ENCODE measurements around the gene CDPF1. TPM values are rescaled to one million over a fixed set of nuclear protein-coding genes. Genes with fewer than 3 reads are reported as not detected.

Gene CDPF1
- total and polyA plus RNA-seq, 2 of the 13 experiments (the other 11 are each of a cell fraction or from before 2014, with no cell fraction given): 5.2 to 8.1 TPM

- peak; percentile 89; the same call in 1 of the 2 replicates for TF ChIP-seq ZNF224 (CRISPR knock-in tag; IDR thresholded peaks at IDR 0.05)
- TF ChIP-seq SSRP1 (CRISPR knock-in tag; IDR thresholded peaks at IDR 0.05): no peak
- peak; percentile 82 for TF ChIP-seq ZSCAN21 (CRISPR knock-in tag; IDR thresholded peaks at IDR 0.05; ENCODE audit: borderline replicate concordance)
- peak; percentile 63; the same call in 1 of the 2 replicates for TF ChIP-seq SMAD3 (CRISPR knock-in tag; IDR thresholded peaks at IDR 0.05)
- TF ChIP-seq ZFP90 (CRISPR knock-in tag; IDR thresholded peaks at IDR 0.05; ENCODE audit: borderline replicate concordance): peak; percentile 23; the same call in 1 of the 2 replicates
- no peak for TF ChIP-seq EHMT2 (IDR thresholded peaks at IDR 0.05; ENCODE audit: borderline replicate concordance, low read depth, low read length)
- TF ChIP-seq SRF (IDR thresholded peaks at IDR 0.05; ENCODE audit: low read depth, low read length): no peak
- no peak for TF ChIP-seq ZFP82 (CRISPR knock-in tag; IDR thresholded peaks at IDR 0.05; ENCODE audit: borderline replicate concordance)
- peak; percentile 95 for TF ChIP-seq TFDP2 (CRISPR knock-in tag; IDR thresholded peaks at IDR 0.05)
- TF ChIP-seq ESRRA (CRISPR knock-in tag; IDR thresholded peaks at IDR 0.05; ENCODE audit: low read depth): peak; percentile 72
- peak; percentile 76 for TF ChIP-seq SRSF1 (optimal IDR thresholded peaks at IDR 0.05; ENCODE audit: low read depth, low read length)
- TF ChIP-seq ZNF143 (CRISPR knock-in tag; IDR thresholded peaks at IDR 0.05): 0 out of 2 replicates have a peak, but pooled peaks have one; percentile 47
- no peak for TF ChIP-seq CEBPZ (IDR thresholded peaks at IDR 0.05; ENCODE audit: low read length)
- peak; percentile 67; the same call in 1 of the 2 replicates for TF ChIP-seq MXD3 (CRISPR knock-in tag; IDR thresholded peaks at IDR 0.05)
- TF ChIP-seq DNMT3B (CRISPR knock-in tag; conservative IDR thresholded peaks at IDR 0.05): no peak
- TF ChIP-seq HNRNPLL (IDR thresholded peaks at IDR 0.05; ENCODE audit: low read depth, low read length, poor library complexity, severe bottlenecking): peak; percentile 79
- TF ChIP-seq ZBTB46 (CRISPR knock-in tag; IDR thresholded peaks at IDR 0.05; ENCODE audit: borderline replicate concordance): peak; percentile 86; the same call in 1 of the 2 replicates
- peak; percentile 24; the same call in 1 of the 2 replicates for TF ChIP-seq IRF1 (CRISPR knock-in tag; IDR thresholded peaks at IDR 0.05; ENCODE audit: low read depth)
- TF ChIP-seq SYNCRIP (IDR thresholded peaks at IDR 0.05; ENCODE audit: insufficient read depth, low read depth, low read length): no peak
Observed at GRCh38 chr22:46250035-46250782, at the start of gene CDPF1 (continued).

All from HepG2 (cell line).